Vagina (tissue), 2 donors: ENCODE data around the gene VSIR.

ENCODE experiments used
- POLR2A ChIP-seq, 2 donors: fragments of 450-650 bp; IDR thresholded peaks; one replicate each; pipeline ENCODE4 v1.6.1; 2017; ENCODE audit warnings: antibody characterized with exemption in 2 of 2, mild to moderate bottlenecking in 2 of 2, moderate library complexity in 2 of 2
- POLR2AphosphoS5 ChIP-seq, 2 donors: sonication (generic); formaldehyde crosslinking; IDR thresholded peaks; one replicate each; pipeline ENCODE4 v1.9.0; 2017; ENCODE audit warnings: antibody characterized with exemption in 2 of 2, mild to moderate bottlenecking in 2 of 2, low read depth in 1 of 2; ENCODE audit not compliant: insufficient read depth in 1 of 2
- TF ChIP-seq, protein P1 (sequence below), 3 experiments: fragments of 450-650 bp in 2 of 3; fragments of 200-600 bp in 1 of 3; sonication (generic) in 1 of 3; IDR thresholded peaks; one replicate each; pipeline ENCODE4 v1.5.1; 2017 to 2019; ENCODE audit warnings: antibody characterized with exemption in 3 of 3, mild to moderate bottlenecking in 2 of 3, moderate library complexity in 2 of 3

DNA sequence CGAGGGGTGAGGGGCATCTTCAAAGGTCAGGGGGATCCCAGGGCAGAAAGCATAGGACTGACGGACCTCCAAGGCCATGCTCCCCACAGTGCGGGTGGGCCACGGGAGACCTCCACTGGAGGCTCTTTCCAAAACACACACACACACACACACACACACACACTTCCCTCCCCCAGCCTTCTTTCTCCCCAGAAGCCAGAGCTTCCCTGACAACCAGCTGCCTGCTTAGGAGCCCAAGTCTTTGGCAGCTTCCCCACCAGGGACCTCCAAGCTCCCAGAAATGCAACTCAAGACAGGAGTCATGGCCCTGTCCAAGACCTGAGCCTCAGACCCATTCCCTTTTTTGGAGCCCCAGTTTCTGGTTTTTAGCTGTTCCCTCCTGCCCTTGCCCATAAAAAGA is 53.0 kb downstream of the VSIR start:
- TF ChIP-seq, protein P1, sequence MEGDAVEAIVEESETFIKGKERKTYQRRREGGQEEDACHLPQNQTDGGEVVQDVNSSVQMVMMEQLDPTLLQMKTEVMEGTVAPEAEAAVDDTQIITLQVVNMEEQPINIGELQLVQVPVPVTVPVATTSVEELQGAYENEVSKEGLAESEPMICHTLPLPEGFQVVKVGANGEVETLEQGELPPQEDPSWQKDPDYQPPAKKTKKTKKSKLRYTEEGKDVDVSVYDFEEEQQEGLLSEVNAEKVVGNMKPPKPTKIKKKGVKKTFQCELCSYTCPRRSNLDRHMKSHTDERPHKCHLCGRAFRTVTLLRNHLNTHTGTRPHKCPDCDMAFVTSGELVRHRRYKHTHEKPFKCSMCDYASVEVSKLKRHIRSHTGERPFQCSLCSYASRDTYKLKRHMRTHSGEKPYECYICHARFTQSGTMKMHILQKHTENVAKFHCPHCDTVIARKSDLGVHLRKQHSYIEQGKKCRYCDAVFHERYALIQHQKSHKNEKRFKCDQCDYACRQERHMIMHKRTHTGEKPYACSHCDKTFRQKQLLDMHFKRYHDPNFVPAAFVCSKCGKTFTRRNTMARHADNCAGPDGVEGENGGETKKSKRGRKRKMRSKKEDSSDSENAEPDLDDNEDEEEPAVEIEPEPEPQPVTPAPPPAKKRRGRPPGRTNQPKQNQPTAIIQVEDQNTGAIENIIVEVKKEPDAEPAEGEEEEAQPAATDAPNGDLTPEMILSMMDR (IDR thresholded peaks at IDR 0.05), result no peak
- no peak for TF ChIP-seq POLR2A (IDR thresholded peaks at IDR 0.05)
- TF ChIP-seq POLR2AphosphoS5 (IDR thresholded peaks at IDR 0.05; ENCODE audit: insufficient read depth in 1 of 2, low read depth in 1 of 2), result no peak
